GM21717 (cell line): ENCODE data around the gene S100A4.

Experiments
- ATAC-seq: cut with Tn5 transposase; IDR thresholded peaks from one replicate; pipeline ENCODE4 v1.9.1; 2021; ENCODE audit warnings: mild to moderate bottlenecking, moderate library complexity; ENCODE audit not compliant: unreplicated experiment

S100A4 gene

GRCh38 chr1:153548722-153549688 lies 3.4 kb upstream of the S100A4 start, which contains the start of gene S100A3:
TSS of gene S100A3 (minus strand) at chr1:153549258. CDS start at chr1:153548485, 773 bp downstream.
- no peak for ATAC-seq

GRCh38 chr1:153547560-153548551 lies 2.2 kb upstream of the S100A4 start:
- ATAC-seq: no peak

DNA sequence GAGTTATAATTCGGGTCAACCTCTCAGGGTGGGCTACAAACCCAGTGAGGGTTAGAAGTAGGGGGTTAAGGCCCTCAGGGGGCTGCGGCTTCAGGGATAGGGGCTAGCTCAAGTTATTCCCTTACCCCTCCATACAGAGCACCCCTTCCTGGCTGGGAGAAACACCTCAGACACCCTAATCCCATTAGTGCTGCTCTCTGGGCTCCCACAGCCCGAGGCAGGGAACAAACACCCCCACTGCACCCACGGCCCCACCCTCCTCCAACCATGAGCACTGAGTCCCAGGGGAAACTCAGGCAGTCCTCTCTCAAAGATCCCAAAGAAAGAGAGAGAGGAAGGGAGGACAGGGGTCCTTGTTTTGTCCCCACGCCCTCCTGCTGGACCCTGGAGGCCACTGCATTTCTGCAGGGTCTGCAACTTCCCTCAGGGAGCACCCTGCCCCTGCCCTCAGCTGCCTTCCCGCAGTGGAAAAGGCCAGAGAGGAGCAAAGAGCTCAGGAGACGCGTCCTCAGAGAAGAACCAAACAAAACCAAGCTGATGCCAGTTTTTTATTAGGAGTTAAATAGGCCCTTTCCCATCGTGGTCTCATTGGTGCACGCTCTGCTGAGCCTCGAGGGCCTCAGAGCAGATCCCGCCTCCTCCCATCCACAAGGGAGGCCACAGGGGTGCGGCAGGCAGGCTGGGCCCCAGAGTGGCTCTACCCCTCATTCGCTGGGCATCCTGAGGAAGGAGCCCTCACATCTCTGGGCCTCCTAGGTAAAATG lies 1.4 kb upstream of the S100A4 start:
- no peak for ATAC-seq

DNA sequence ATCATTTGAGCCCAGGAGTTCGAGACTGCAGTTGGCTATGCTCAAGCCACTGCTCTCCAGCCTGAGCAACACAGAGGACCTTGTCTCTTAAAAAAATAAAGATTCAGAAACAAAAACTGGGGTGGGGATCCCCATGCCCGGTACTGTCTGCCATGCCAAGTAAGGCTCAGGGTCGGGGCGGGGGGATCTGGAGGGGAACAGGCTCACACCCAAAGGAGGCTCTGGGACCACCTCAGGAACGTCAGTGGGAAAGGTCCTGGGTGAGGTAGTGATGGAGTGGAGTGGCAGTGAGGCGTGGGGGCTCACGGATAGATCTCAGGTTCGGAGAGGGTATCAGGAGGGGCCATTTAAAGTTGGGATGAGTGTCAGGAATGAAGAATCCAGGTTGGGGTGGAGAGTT lies 765 bp upstream of the S100A4 start:
- no peak for ATAC-seq

- ATAC-seq: no peak
These were observed 1.0 kb downstream of the S100A4 start for GRCh38 chr1:153544453-153545066.

DNA sequence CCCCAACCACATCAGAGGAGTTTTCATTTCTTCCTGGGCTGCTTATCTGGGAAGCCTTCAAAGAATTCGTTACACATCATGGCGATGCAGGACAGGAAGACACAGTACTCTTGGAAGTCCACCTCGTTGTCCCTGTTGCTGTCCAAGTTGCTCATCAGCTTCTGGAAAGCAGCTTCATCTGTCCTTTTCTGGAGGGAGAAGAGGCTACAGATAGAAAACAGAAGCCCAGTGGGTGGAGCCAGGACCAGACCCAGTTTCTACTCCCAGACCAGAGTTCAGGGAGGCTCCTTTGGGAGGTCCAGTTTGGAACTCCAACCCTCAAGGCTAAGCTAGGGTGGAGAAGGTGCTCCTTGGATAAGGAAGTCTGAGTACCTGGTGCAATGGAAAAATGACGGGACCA lies 1.9 kb downstream of the S100A4 start:
- ATAC-seq: no peak

- ATAC-seq: no peak
These were observed 2.5 kb downstream of the S100A4 start for GRCh38 chr1:153542956-153543711.

DNA sequence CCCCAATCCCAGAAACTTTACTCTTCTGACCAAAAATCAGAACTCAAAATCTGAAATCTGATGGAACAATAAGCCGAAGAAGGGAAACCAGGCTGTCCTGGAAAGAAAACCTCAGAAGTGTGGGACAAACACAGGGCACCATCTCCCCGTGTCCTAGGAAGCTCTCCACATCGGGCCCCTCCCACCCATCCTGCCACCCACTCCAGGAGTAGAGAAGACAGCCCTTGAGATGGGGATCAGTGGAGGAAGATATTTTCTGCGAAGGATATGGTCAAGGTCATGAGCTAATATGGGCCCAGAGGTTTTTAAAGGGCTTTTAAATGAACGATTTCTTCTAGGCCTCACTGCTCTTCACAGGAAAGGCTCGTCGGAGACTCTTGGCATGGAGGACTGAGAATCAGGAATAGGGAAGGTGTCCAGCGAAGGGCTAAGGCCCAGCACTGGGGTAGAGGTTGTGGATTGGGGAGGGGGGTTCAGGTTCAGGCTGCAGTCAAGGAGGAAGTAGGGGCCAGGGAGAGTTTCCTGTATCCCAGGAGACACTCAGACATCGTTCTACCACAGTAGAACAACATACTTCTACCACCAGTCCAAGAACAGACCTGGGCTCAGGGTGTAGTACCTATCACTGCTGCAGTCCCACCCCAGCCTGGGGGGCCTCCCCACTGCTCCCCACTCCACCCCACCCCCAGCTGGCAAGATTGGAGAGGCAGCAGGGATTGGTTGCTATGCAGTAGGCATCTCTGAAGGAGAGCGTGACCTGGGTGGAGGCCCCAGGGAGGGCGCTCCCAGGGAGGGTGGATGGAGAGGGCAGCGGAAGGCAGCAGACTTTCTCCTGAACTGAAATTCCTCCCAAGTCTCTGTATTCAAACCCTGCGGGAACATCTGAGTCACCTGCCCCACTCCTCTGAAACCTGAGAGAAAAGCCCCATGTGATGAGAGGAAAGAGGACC lies 3.7 kb downstream of the S100A4 start:
- ATAC-seq: no peak

DNA sequence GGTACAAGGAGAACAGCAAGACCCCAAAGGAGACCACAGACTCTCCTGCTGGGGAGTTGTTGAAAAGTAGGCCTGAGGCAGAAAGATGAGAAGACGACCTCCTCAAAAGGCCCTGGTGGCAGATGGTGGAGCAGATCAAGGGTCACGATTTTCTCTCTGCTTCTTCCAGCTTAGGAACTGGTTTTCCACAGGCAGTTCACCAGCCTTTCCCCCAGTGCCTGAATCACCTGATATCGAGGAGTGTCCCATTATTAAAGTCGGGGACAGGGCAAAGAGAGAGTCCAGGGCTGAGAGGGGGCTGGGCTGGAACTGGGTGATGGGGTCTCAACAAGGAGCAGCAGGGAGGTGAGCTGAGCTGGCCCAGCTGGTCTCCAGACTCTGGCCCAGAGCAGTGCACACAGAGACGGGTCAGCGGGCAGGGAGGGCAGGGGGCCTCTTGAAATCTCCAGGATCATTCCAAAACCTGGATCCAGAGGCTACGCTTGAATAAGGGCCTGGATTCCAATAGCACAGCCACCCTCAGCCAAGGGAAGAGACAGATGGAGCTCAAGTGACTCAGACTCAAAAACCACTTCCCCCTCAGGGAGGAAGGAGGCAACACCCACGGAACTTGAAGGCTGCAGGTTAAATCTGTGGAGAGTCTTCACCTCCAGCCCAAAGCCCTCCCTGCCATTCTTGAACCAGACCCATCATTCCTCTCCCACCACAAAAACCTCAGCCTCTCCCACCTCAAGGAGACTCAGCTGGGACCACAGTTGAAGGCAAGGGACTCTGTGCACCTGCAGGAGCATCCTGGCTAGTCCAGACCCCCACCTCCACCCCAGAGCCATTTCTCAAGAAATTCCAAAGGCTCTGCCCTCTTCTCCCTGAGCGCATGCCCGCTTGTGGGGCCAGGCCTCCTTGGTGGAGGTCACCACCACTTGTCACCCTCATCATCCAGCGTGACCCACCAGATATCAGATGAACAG lies 4.9 kb downstream of the S100A4 start, which contains the start of gene S100A5:
Gene S100A5 (minus strand): TSS at position 541 of the 968 bp plus-strand sequence. CDS start 743 bp downstream, outside the sequence.
- ATAC-seq: no peak

DNA sequence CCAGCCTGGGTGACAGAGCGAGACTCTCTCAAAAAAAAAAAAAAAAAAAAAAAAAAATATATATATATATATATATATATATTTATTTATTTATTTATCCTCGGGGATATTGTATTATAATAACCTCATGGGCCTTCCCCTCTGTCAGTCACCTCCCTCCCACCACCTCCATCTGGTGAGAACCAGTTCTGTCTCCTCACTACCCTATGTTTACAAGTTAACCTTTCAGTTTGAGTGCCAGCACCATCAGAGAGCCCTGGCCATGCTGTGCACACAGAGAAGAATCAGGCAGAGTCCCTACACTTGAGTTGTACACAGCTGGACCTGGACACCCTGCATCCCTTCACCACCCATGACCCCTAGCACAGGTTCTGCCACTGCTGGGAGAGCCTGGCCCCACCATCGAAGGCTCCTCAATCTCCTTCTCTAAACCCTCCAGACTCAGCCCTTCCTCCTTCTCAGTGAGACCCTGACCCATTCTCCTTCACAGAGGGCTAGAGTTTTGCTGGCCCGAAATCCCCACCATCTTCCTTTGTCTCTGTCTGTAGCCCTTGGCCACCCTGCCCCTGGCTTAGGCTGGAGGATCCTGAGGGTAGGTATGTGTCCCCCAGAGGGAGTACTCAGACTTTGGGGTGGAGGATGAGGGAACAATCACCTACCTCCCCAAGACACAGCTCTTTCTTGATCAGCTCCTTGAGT lies 6.1 kb downstream of the S100A4 start:
- no peak for ATAC-seq

GRCh38 chr1:153538315-153538821 lies 7.2 kb downstream of the S100A4 start:
- no peak for ATAC-seq

GRCh38 chr1:153537376-153537730 lies 8.3 kb downstream of the S100A4 start:
- no peak for ATAC-seq

GRCh38 chr1:153536671-153537375 lies 8.8 kb downstream of the S100A4 start:
- no peak for ATAC-seq

GRCh38 chr1:153536012-153536670 lies 9.5 kb downstream of the S100A4 start:
- no peak for ATAC-seq
